GM12873 (cell line): Measurements from ENCODE around the gene CLMN.

Source experiments
- CTCF ChIP-seq: IDR thresholded peaks from 2 replicates; pipeline ENCODE4 v1.5.1; 2012; ENCODE audit warnings: low read depth, mild to moderate bottlenecking, moderate library complexity, low read length, control low read depth; ENCODE audit not compliant: insufficient read depth; ENCODE audit errors: missing control alignments

CLMN gene

GRCh38 chr14:95137804-95138167, 181.9 kb downstream of the CLMN start:
- TF ChIP-seq CTCF = no peak

GRCh38 chr14:95137164-95137803, 182.4 kb downstream of the CLMN start:
- TF ChIP-seq CTCF = no peak

- no peak for TF ChIP-seq CTCF
Measured at GRCh38 chr14:95136631-95137030, 183.1 kb downstream of the CLMN start.

DNA sequence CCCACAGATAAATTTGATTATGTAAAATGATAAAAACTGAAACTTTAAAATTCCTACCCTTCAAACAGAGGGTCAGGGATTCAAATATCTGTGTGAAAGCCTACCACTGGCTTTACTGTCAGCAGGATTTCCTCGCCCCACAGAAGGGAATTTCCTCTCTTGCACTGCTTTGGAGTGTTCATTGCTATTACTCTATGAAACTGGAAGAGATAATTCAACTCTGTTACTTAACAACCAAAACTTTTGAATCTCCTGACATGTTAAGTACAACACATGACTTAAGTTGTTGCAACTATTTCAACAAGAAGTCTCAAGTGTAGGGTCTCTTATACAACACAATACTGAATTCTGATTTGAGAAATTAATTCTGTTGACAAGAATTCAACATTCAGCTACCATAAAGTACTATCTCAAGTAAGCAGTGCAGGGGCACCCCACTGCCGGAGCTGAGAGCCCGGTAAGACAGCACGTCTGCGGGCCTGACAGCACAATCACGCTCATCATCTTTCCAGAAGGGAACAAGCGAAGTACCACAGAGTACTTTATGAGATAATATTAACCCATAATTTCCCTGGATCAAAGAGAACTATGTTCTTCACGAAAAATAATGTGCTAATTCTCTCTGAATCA, 185.3 kb downstream of the CLMN start:
- TF ChIP-seq CTCF = no peak

- TF ChIP-seq CTCF = no peak
Measured at GRCh38 chr14:95133282-95133681, 186.4 kb downstream of the CLMN start.

GRCh38 chr14:95132760-95133159, 186.9 kb downstream of the CLMN start:
- TF ChIP-seq CTCF = no peak
